ENCODE data around the gene DCXR. TPM values are rescaled to one million over a fixed set of nuclear protein-coding genes. Genes with fewer than 3 reads are reported as not detected.

DCXR gene
- total and polyA plus RNA-seq, 2 of the 13 experiments (the other 11 are each of a cell fraction or from before 2014, with no cell fraction given): 287 to 311 TPM

GRCh38 chr17:81999587-81999975 is 37.9 kb downstream of the DCXR start (continued):
- TF ChIP-seq ZNF18 (CRISPR knock-in tag; IDR thresholded peaks at IDR 0.05; ENCODE audit: insufficient replicate concordance) (no peak), FUBP1 (CRISPR knock-in tag; IDR thresholded peaks at IDR 0.05; ENCODE audit: borderline replicate concordance) (no peak), ZNF318 (CRISPR knock-in tag; IDR thresholded peaks at IDR 0.05) (no peak), HNF1A (IDR thresholded peaks at IDR 0.05; ENCODE audit: low read depth) (no peak), HNF1A (CRISPR knock-in tag; IDR thresholded peaks at IDR 0.05; ENCODE audit: borderline replicate concordance) (no peak), NRL (CRISPR knock-in tag; IDR thresholded peaks at IDR 0.05; ENCODE audit: borderline replicate concordance) (no peak), ATF6 (CRISPR knock-in tag; conservative IDR thresholded peaks at IDR 0.05) (no peak), SNAI1 (CRISPR knock-in tag; IDR thresholded peaks at IDR 0.05; ENCODE audit: borderline replicate concordance) (no peak), ZNF790 (CRISPR knock-in tag; IDR thresholded peaks at IDR 0.05; ENCODE audit: borderline replicate concordance) (no peak)
